Measurements from ENCODE around the gene VTI1B. TPM values are rescaled to one million over a fixed set of nuclear protein-coding genes. Genes with fewer than 3 reads are reported as not detected.
"Not testable (repeated sequence)": the region's sequence is repeated elsewhere in the genome, so short reads cannot be mapped to it uniquely, and the experiment has no call there.

VTI1B gene
- total RNA-seq, 1 donor from 2014 or later: 64.3 TPM

DNA sequence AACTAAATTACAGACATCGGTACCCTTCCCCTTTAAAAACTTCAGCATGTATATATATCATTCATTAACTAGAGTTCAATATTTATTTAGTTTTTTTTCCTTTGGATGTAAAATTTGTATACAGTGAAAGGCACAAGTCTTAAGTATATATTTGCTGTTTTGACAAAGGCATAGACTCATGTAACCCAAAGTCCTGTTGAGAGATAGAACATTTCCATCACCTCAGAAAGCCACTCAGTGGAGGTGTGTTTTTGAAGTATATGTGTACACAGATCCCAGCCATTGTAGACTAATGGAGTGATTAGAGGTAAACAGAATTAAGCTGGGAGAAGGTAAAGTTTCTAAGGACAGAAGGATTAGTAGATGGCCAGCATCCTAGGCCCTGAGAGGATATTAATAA lies 42.6 kb upstream of the VTI1B start:
- H3K4me3 ChIP-seq (ENCODE audit: low read depth, low read length): no peak overlapping the region
- H3K27me3 ChIP-seq (ENCODE audit: control insufficient read depth, insufficient read depth, low read length): peaks cover 3% of the 10 kb centered on the region
- TF ChIP-seq, protein P1, sequence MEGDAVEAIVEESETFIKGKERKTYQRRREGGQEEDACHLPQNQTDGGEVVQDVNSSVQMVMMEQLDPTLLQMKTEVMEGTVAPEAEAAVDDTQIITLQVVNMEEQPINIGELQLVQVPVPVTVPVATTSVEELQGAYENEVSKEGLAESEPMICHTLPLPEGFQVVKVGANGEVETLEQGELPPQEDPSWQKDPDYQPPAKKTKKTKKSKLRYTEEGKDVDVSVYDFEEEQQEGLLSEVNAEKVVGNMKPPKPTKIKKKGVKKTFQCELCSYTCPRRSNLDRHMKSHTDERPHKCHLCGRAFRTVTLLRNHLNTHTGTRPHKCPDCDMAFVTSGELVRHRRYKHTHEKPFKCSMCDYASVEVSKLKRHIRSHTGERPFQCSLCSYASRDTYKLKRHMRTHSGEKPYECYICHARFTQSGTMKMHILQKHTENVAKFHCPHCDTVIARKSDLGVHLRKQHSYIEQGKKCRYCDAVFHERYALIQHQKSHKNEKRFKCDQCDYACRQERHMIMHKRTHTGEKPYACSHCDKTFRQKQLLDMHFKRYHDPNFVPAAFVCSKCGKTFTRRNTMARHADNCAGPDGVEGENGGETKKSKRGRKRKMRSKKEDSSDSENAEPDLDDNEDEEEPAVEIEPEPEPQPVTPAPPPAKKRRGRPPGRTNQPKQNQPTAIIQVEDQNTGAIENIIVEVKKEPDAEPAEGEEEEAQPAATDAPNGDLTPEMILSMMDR (IDR thresholded peaks at IDR 0.05; ENCODE audit: insufficient read depth, low read length, poor library complexity, severe bottlenecking): no peak
- no peak for DNase-seq (ENCODE audit: low read depth)
- H3K36me3 ChIP-seq (ENCODE audit: control insufficient read depth, insufficient read depth, low read length): no peaks in the 10 kb centered on the region

GRCh38 chr14:67710209-67710608 lies 35.8 kb upstream of the VTI1B start:
- no peaks in the 10 kb centered on the region for H3K36me3 ChIP-seq (ENCODE audit: control insufficient read depth, insufficient read depth, low read length)
- DNase-seq (ENCODE audit: low read depth): no peak

GRCh38 chr14:67709796-67710195 lies 35.4 kb upstream of the VTI1B start:
- H3K27me3 ChIP-seq (ENCODE audit: control insufficient read depth, insufficient read depth, low read length); H3K36me3 ChIP-seq (ENCODE audit: control insufficient read depth, insufficient read depth, low read length); H3K4me3 ChIP-seq (ENCODE audit: low read depth, low read length); DNase-seq (ENCODE audit: low read depth): not testable (repeated sequence)

More at GRCh38 chr14:67710209-67710608, 35.8 kb upstream of the VTI1B start:
- no peak overlapping the region for H3K4me3 ChIP-seq (ENCODE audit: low read depth, low read length)
- no peaks in the 10 kb centered on the region for H3K27me3 ChIP-seq (ENCODE audit: control insufficient read depth, insufficient read depth, low read length)
- TF ChIP-seq, protein P1 (IDR thresholded peaks at IDR 0.05; ENCODE audit: insufficient read depth, low read length, poor library complexity, severe bottlenecking): no peak

- H3K36me3 ChIP-seq (ENCODE audit: control insufficient read depth, insufficient read depth, low read length); H3K4me3 ChIP-seq (ENCODE audit: low read depth, low read length): not testable (repeated sequence)
Measured at GRCh38 chr14:67709346-67709745, 34.9 kb upstream of the VTI1B start.

GRCh38 chr14:67705211-67705610 lies 30.8 kb upstream of the VTI1B start:
- TF ChIP-seq, protein P1 (IDR thresholded peaks at IDR 0.05; ENCODE audit: insufficient read depth, low read length, poor library complexity, severe bottlenecking): no peak

More at GRCh38 chr14:67709346-67709745, 34.9 kb upstream of the VTI1B start:
- H3K27me3 ChIP-seq (ENCODE audit: control insufficient read depth, insufficient read depth, low read length); DNase-seq (ENCODE audit: low read depth): not testable (repeated sequence)

GRCh38 chr14:67704484-67705089 lies 30.2 kb upstream of the VTI1B start:
- no peak for DNase-seq (ENCODE audit: low read depth)
- no peaks in the 10 kb centered on the region for H3K36me3 ChIP-seq (ENCODE audit: control insufficient read depth, insufficient read depth, low read length)
- H3K4me3 ChIP-seq (ENCODE audit: low read depth, low read length): no peak overlapping the region
- TF ChIP-seq, protein P1 (IDR thresholded peaks at IDR 0.05; ENCODE audit: insufficient read depth, low read length, poor library complexity, severe bottlenecking): peak; percentile 69
- H3K27me3 ChIP-seq (ENCODE audit: control insufficient read depth, insufficient read depth, low read length): no peaks in the 10 kb centered on the region

More at GRCh38 chr14:67705211-67705610, 30.8 kb upstream of the VTI1B start:
- Histone ChIP-seq H3K4me3 (ENCODE audit: low read depth, low read length) (no peak overlapping the region), H3K27me3 (ENCODE audit: control insufficient read depth, insufficient read depth, low read length) (no peaks in the 10 kb centered on the region), H3K36me3 (ENCODE audit: control insufficient read depth, insufficient read depth, low read length) (no peaks in the 10 kb centered on the region)
- no peak for DNase-seq (ENCODE audit: low read depth)

GRCh38 chr14:67703997-67704396 lies 29.6 kb upstream of the VTI1B start:
- Histone ChIP-seq H3K36me3 (ENCODE audit: control insufficient read depth, insufficient read depth, low read length) (no peaks in the 10 kb centered on the region), H3K4me3 (ENCODE audit: low read depth, low read length) (no peak overlapping the region), H3K27me3 (ENCODE audit: control insufficient read depth, insufficient read depth, low read length) (no peaks in the 10 kb centered on the region)
- DNase-seq (ENCODE audit: low read depth): no peak
- TF ChIP-seq, protein P1 (IDR thresholded peaks at IDR 0.05; ENCODE audit: insufficient read depth, low read length, poor library complexity, severe bottlenecking): no peak

GRCh38 chr14:67701492-67701891 lies 27.1 kb upstream of the VTI1B start, which contains the start of gene RDH12:
Gene RDH12 (plus strand): TSS chr14:67701886. CDS start chr14:67722643, 20,757 bp downstream.
- DNase-seq (ENCODE audit: low read depth); H3K27me3 ChIP-seq (ENCODE audit: control insufficient read depth, insufficient read depth, low read length); H3K36me3 ChIP-seq (ENCODE audit: control insufficient read depth, insufficient read depth, low read length); H3K4me3 ChIP-seq (ENCODE audit: low read depth, low read length): not testable (repeated sequence)

Measured in kidney epithelial cell (primary cell).